Endometrial microvascular endothelial cells (primary cell): ENCODE results near the gene FANCE. TPM values are rescaled to one million over a fixed set of nuclear protein-coding genes. Genes with fewer than 3 reads are reported as not detected.

Experiments
- in situ Hi-C: cut with HindIII; loops from 2 replicates; pipeline ENCODE4 v1.10.0; 2017; ENCODE audit warnings: low sequenced_read_pairs, low pct_unique_long_range_greater_than_20kb; ENCODE audit errors: inconsistent ontology term
- total RNA-seq: library from RNA; depleted of rRNA; stranded (reverse); fragments of >200 nt; gene quantifications from one replicate; pipeline ENCODE4 v1.2.3, GENCODE V29; 2015; ENCODE audit errors: inconsistent ontology term

Gene FANCE
- total RNA-seq, 1 donor from 2014 or later = 10.6 TPM

GRCh38 chr6:35453236-35453635, 1.1 kb downstream of the FANCE start:
- in situ Hi-C loops = no loop called here

- in situ Hi-C loops = no loop called here
Observed at GRCh38 chr6:35454391-35455110, 2.4 kb downstream of the FANCE start.

GRCh38 chr6:35457907-35458306, 5.8 kb downstream of the FANCE start:
- in situ Hi-C loops = no loop called here

- in situ Hi-C loops = no loop called here
Observed at GRCh38 chr6:35461270-35461669, 9.1 kb downstream of the FANCE start.

GRCh38 chr6:35463292-35463691, 11.2 kb downstream of the FANCE start:
- in situ Hi-C loops = no loop called here

- in situ Hi-C loops = no loop called here
Observed at GRCh38 chr6:35465646-35466045, 13.5 kb downstream of the FANCE start.

- in situ Hi-C loops = no loop called here
Observed at GRCh38 chr6:35468181-35468979, 16.2 kb downstream of the FANCE start, which contains the start of gene RPL10A. Gene RPL10A (plus strand): TSS chr6:35468401. CDS start chr6:35468435, 34 bp downstream.

GRCh38 chr6:35468980-35469750, 17.0 kb downstream of the FANCE start:
- in situ Hi-C loops = no loop called here

GRCh38 chr6:35469751-35470662, 17.9 kb downstream of the FANCE start:
- in situ Hi-C loops = no loop called here

- in situ Hi-C loops = no loop called here
Observed at GRCh38 chr6:35470663-35471120, 18.6 kb downstream of the FANCE start.

- in situ Hi-C loops = no loop called here
Observed at GRCh38 chr6:35471836-35472345, 19.8 kb downstream of the FANCE start.

GRCh38 chr6:35473075-35473849, 21.1 kb downstream of the FANCE start:
- in situ Hi-C loops = no loop called here

GRCh38 chr6:35473850-35474130, 21.7 kb downstream of the FANCE start:
- in situ Hi-C loops = no loop called here

- in situ Hi-C loops = no loop called here
Observed at GRCh38 chr6:35474131-35474941, 22.2 kb downstream of the FANCE start.

- in situ Hi-C loops = no loop called here
Observed at GRCh38 chr6:35474942-35475570, 22.9 kb downstream of the FANCE start.

- in situ Hi-C loops = no loop called here
Observed at GRCh38 chr6:35475573-35475972, 23.4 kb downstream of the FANCE start.

GRCh38 chr6:35476004-35476403, 23.9 kb downstream of the FANCE start:
- in situ Hi-C loops = no loop called here
